ENCODE data around the gene EIF2S3. TPM values are rescaled to one million over a fixed set of nuclear protein-coding genes. Genes with fewer than 3 reads are reported as not detected.

Gene EIF2S3
- total RNA-seq, 3 donors from 2014 or later, result 95.5 to 150 (median 129) TPM

DNA sequence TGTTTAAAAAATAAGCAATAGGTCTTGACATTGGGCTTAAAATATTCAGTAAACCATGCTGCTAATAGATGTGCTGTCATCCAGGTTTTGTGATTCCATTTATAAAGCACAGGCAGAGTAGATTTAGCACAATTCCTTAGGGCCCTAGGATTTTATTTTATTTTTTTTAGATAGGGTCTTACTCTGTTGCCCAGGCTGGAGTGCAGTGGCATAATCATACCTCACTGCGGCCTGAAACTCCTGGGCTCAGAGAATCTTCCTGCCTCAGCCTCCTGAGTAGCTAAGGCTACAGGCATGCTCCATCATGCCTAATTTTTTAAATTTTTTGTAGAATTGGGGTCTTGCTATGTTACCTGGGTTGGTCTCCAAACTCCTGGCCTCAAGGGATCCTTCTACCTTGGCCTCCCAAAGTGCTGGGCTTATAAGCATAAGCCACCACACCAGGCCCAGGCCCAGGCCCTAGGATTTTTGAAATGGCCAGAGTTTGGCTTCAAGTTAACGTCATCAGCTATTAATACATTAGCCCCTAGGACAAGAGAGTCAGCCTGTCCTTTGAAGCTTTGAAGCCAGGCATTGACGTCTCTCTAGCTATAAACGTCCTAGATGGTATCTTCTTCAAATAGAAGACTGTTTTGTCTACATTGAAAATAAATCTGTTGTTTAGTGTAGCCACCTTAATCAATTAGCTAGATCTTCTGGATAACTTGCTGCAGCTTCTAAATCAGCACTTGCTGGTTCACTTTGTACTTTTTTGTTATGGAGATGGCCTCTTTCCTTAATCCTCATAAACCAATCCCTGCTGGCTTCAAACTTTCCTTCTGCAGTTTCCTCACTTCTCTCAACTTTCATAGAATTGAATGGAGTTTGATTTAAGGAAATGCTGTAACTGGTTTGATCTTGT lies 35.8 kb downstream of the EIF2S3 start:
- Histone ChIP-seq H3K27ac (no peak overlapping the region), H3K4me1 (no peaks in the 10 kb centered on the region), H3K9me3 (no peaks in the 10 kb centered on the region), H3K27me3 (no peaks in the 10 kb centered on the region), H3K36me3 (no peaks in the 10 kb centered on the region), H3K4me3 (no peak overlapping the region)
- intact Hi-C loops (cut with DNase I; ENCODE audit: low total_unique reads), result loop anchor here (10.0 kb wide), 1 partner anchor 1194 kb away; no protein-coding TSS in a partner anchor
- no peak for DNase-seq (ENCODE audit: low spot score in 2 of 2)
- TF ChIP-seq POLR2A (IDR thresholded peaks at IDR 0.05), result no peak

DNA sequence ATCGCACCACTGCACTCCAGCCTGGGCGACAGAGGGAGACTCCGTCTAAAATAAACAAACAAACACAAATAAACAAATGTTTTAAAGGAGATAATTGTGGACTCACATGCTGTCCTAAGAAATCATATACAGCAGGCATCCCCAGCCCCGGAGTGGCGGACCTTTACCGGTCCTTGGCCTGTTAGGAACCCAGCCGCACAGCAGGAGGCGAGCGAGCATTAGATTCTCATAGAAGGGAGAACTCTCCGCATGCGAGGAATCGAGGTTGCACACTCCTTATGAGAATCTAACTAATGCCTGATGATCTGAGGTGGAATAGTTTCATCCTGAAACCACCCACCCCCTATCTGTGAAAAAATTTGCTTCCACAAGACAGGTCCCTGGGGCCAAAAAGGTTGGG lies 39.0 kb downstream of the EIF2S3 start:
- DNase-seq (ENCODE audit: low spot score in 2 of 2), result no peak
- Histone ChIP-seq H3K4me1 (no peaks in the 10 kb centered on the region), H3K27me3 (no peaks in the 10 kb centered on the region), H3K9me3 (no peaks in the 10 kb centered on the region), H3K27ac (no peak overlapping the region), H3K36me3 (no peaks in the 10 kb centered on the region), H3K4me3 (no peak overlapping the region)
- intact Hi-C loops (cut with DNase I; ENCODE audit: low total_unique reads), result loop anchor here (10.0 kb wide), 1 partner anchor 1191 kb away; no protein-coding TSS in a partner anchor
- TF ChIP-seq POLR2AphosphoS5 (IDR thresholded peaks at IDR 0.05) (no peak), POLR2A (IDR thresholded peaks at IDR 0.05) (no peak)
- TF ChIP-seq, protein P1, sequence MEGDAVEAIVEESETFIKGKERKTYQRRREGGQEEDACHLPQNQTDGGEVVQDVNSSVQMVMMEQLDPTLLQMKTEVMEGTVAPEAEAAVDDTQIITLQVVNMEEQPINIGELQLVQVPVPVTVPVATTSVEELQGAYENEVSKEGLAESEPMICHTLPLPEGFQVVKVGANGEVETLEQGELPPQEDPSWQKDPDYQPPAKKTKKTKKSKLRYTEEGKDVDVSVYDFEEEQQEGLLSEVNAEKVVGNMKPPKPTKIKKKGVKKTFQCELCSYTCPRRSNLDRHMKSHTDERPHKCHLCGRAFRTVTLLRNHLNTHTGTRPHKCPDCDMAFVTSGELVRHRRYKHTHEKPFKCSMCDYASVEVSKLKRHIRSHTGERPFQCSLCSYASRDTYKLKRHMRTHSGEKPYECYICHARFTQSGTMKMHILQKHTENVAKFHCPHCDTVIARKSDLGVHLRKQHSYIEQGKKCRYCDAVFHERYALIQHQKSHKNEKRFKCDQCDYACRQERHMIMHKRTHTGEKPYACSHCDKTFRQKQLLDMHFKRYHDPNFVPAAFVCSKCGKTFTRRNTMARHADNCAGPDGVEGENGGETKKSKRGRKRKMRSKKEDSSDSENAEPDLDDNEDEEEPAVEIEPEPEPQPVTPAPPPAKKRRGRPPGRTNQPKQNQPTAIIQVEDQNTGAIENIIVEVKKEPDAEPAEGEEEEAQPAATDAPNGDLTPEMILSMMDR (IDR thresholded peaks at IDR 0.05), result no peak

DNA sequence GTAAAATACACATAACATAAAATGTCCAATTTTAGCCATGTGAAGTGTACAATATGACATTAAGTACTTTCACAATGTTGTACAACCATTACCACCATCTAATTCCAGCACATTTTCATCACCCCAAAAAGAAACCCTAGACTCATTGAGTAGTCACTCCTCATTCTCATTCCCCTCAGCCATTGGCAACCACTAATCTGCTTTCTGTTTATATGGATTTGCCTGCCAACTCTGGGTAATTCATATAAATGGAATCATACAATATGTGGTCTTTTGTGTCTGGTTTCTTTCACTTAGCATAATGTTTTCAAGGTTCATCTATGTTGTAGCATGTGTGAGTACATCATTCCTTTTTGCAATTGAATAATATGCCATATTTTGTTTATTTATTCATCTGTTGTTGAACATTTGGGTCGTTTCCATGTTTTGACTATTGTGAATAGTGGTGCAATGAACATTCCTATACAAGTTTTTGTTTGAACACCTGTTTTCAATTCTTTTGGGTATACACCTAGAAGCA lies 43.0 kb downstream of the EIF2S3 start:
- H3K36me3 ChIP-seq, result no peaks in the 10 kb centered on the region
- no peak overlapping the region for H3K27ac ChIP-seq
- no peaks in the 10 kb centered on the region for H3K27me3 ChIP-seq
- no peaks in the 10 kb centered on the region for H3K9me3 ChIP-seq
- no peaks in the 10 kb centered on the region for H3K4me1 ChIP-seq
- intact Hi-C loops (cut with DNase I; ENCODE audit: low total_unique reads), result loop anchor here (10.0 kb wide), 1 partner anchor 1187 kb away; no protein-coding TSS in a partner anchor
- no peak for DNase-seq (ENCODE audit: low spot score in 2 of 2)
- TF ChIP-seq POLR2AphosphoS5 (IDR thresholded peaks at IDR 0.05), result no peak
- TF ChIP-seq, protein P1 (IDR thresholded peaks at IDR 0.05), result no peak
- no peak for TF ChIP-seq POLR2A (IDR thresholded peaks at IDR 0.05)
- H3K4me3 ChIP-seq, result no peak overlapping the region

DNA sequence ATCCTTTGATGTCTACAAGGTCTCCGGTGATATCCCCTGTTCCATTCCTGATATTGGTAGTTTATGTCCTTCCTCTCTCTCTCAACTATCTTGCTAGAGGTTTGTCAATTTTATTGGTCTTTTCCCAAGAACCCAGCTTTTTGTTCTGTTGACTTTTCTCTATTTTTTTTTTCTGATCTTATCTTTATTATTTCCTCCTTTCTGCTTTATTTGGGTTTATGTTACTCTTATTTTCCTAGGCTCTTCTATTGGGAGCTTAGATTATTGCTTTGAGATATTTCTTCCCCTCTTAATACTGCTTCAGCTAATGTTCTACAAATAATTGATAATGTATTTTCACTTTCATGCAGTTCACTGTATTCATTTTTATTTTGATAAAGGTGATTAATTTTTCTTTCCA lies 44.2 kb downstream of the EIF2S3 start:
- Histone ChIP-seq H3K9me3 (no peaks in the 10 kb centered on the region), H3K4me1 (no peaks in the 10 kb centered on the region), H3K27me3 (no peaks in the 10 kb centered on the region), H3K27ac (no peak overlapping the region), H3K36me3 (no peaks in the 10 kb centered on the region), H3K4me3 (no peak overlapping the region)
- no peak for DNase-seq (ENCODE audit: low spot score in 2 of 2)
- intact Hi-C loops (cut with DNase I; ENCODE audit: low total_unique reads), result loop anchor here (10.0 kb wide), 1 partner anchor 1186 kb away; no protein-coding TSS in a partner anchor
- TF ChIP-seq POLR2A (IDR thresholded peaks at IDR 0.05), result no peak
- TF ChIP-seq, protein P1 (IDR thresholded peaks at IDR 0.05), result no peak
- TF ChIP-seq POLR2AphosphoS5 (IDR thresholded peaks at IDR 0.05), result no peak

DNA sequence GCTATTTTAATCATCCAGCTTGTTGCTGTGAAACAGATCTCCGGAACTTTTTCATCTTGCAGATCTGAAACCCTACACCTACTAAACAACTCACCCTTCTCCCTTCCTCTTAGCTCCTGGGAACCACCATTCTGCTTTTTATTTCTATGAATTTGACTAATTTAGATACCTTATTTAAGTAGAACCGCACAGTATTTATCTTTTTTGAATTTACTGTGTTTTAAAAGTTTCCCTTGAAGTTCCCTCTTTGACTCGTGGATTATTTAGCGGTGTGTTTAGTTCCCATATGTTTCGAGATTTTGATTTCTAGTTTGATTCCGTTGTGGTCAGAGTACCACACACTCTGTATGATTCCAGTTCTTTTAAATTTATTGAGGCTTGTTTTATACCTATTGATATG lies 44.6 kb downstream of the EIF2S3 start:
- no peak for DNase-seq (ENCODE audit: low spot score in 2 of 2)
- no peaks in the 10 kb centered on the region for H3K9me3 ChIP-seq
- H3K4me3 ChIP-seq, result no peak overlapping the region
- TF ChIP-seq, protein P1 (IDR thresholded peaks at IDR 0.05), result no peak
- H3K36me3 ChIP-seq, result no peaks in the 10 kb centered on the region
- no peaks in the 10 kb centered on the region for H3K4me1 ChIP-seq
- intact Hi-C loops (cut with DNase I; ENCODE audit: low total_unique reads), result loop anchor here (10.0 kb wide), 1 partner anchor 1185 kb away; no protein-coding TSS in a partner anchor
- no peak overlapping the region for H3K27ac ChIP-seq
- no peaks in the 10 kb centered on the region for H3K27me3 ChIP-seq

Measured in breast epithelium (tissue), 4 donors.